ENCODE results near the gene GGT7. TPM values are rescaled to one million over a fixed set of nuclear protein-coding genes. Genes with fewer than 3 reads are reported as not detected.

GGT7 gene
- total and polyA plus RNA-seq, 4 donors, result 7.5 to 41.3 (median 24.7) TPM

DNA sequence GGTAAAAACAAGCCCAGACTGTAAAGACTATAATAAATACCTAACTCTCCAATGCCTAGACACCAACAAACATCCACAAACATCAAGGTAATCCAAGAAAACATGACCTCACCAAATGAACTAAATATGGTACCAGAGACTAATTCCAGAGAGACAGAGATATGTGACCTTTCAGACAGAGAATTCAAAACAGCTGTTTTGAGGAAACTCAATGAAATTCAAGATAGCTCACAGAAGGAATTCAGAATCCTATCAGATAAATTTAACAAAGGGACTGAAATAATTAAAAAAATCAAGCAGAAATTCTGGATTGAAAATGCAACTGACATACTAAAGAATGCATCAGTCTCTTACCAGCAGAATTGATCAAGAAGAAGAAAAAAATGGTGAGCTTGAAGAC is 73.8 kb downstream of the GGT7 start:
- no peaks in the 10 kb centered on the region for H3K27me3 ChIP-seq (ENCODE audit: control insufficient read depth in 1 of 2, insufficient read depth in 2 of 2, low read length in 1 of 2)
- no peak for DNase-seq
- ATAC-seq (ENCODE audit: low FRiP score), result no peak
- intact Hi-C loops (cut with DNase I), result no loop called here
- H3K36me3 ChIP-seq (ENCODE audit: control insufficient read depth in 1 of 2, insufficient read depth in 2 of 2, low read length in 1 of 2), result no peaks in the 10 kb centered on the region
- H3K9me3 ChIP-seq (ENCODE audit: control insufficient read depth, low read length), result no peaks in the 10 kb centered on the region
- H3K27ac ChIP-seq (ENCODE audit: low read depth in 1 of 2, low read length in 2 of 2), result no peak overlapping the region
- no peaks in the 10 kb centered on the region for H3K4me1 ChIP-seq (ENCODE audit: control insufficient read depth in 1 of 2, insufficient read depth in 2 of 2, low read length in 2 of 2)
- no peak overlapping the region for H3K4me3 ChIP-seq (ENCODE audit: low read length in 2 of 2)

DNA sequence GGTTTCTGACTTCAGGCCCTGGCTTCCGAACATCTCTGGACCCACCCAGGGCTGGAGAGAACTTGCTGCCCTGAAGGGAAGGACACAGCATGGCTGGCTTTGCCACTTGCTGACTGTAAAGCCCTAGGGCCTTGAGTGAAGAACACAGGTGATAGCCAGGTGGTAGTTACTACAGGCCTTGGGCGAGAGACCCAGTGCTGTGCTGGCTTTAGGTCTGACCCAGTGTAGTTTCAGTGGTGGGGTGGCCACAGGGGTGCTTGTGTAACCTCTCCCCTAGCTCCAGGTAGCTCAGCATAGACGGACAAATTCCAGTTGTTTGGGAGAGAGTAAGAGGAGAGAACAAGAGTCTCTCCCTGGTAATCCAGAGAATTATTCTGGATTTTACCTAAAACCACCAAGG is 74.3 kb downstream of the GGT7 start:
- ATAC-seq (ENCODE audit: low FRiP score), result no peak
- Histone ChIP-seq H3K4me3 (ENCODE audit: low read length in 2 of 2) (no peak overlapping the region), H3K27ac (ENCODE audit: low read depth in 1 of 2, low read length in 2 of 2) (no peak overlapping the region), H3K4me1 (ENCODE audit: control insufficient read depth in 1 of 2, insufficient read depth in 2 of 2, low read length in 2 of 2) (no peaks in the 10 kb centered on the region), H3K27me3 (ENCODE audit: control insufficient read depth in 1 of 2, insufficient read depth in 2 of 2, low read length in 1 of 2) (no peaks in the 10 kb centered on the region), H3K9me3 (ENCODE audit: control insufficient read depth, low read length) (no peaks in the 10 kb centered on the region), H3K36me3 (ENCODE audit: control insufficient read depth in 1 of 2, insufficient read depth in 2 of 2, low read length in 1 of 2) (no peaks in the 10 kb centered on the region)
- DNase-seq, result no peak
- intact Hi-C loops (cut with DNase I), result no loop called here
- 64 to 65% methylated on average over 3 of the region's 3 CpGs for WGBS, 2 donors

DNA sequence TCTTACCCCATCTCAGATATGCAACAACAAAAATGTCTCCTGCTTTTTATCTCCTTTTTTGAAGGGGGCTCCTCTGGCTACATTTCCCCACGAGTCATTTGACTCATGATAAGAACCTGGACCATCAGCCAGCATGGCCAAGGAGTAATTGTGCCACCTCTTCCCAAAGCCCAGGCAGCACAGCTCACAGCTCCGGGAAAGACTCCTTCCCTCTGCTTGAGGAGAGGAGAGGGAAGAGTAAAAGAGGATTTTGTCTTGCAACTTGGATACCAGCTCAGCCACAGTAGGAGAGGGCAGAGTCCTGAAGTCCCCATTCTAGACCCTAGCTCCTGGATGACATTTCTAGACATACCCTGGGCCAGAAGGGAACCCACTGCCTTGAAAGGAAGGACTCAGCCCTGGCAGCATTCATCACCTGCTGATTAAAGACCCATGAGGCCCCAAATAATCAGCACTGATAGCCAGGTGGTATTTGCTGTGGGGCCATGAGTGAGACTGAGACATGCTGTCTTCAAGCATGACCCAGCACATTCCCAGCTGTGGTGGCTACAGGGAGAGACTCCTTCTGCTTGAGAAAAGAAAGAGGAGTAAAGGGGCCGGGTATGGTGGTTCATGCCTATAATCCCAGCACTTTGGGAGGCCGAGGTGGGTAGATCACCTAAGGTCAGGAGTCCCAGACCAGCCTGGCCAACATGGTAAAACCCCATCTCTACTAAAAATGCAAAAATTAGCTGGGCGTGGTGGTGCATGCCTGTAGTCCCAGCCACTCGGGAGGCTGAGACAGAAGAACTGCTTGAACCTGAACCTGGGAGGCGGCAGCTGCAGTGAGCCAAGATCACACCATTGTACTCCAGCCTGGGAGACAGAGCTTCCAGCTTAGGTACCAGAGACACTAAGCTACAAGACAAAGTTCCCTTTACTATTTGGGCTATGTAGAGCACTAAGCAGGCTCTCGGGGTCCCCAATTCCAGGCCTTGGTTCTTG is 75.4 kb downstream of the GGT7 start:
- Histone ChIP-seq H3K4me1 (ENCODE audit: control insufficient read depth in 1 of 2, insufficient read depth in 2 of 2, low read length in 2 of 2) (no peaks in the 10 kb centered on the region), H3K4me3 (ENCODE audit: low read length in 2 of 2) (no peak overlapping the region), H3K9me3 (ENCODE audit: control insufficient read depth, low read length) (no peaks in the 10 kb centered on the region), H3K27me3 (ENCODE audit: control insufficient read depth in 1 of 2, insufficient read depth in 2 of 2, low read length in 1 of 2) (no peaks in the 10 kb centered on the region), H3K36me3 (ENCODE audit: control insufficient read depth in 1 of 2, insufficient read depth in 2 of 2, low read length in 1 of 2) (no peaks in the 10 kb centered on the region), H3K27ac (ENCODE audit: low read depth in 1 of 2, low read length in 2 of 2) (no peak overlapping the region)
- WGBS, 2 donors, result 83 to 84% methylated on average over 8 of the region's 8 CpGs
- ATAC-seq (ENCODE audit: low FRiP score) (no peak), DNase-seq (no peak)
- intact Hi-C loops (cut with DNase I), result no loop called here

Other genes starting within 250 kb of the GGT7 start
- gene PIGU, start 195.8 kb downstream of the GGT7 start, total RNA-seq, result 10 to 100 TPM; 10.1 to 11.0 TPM
- 10 to 100 TPM in 1 of 2 donors, 1 to 10 TPM in 1; 6.5 to 17.3 TPM for gene PIGU, start 195.8 kb downstream of the GGT7 start, polyA plus RNA-seq
- gene TP53INP2, start 168.5 kb downstream of the GGT7 start, total RNA-seq, result 10 to 100 TPM; 12.9 to 29.7 TPM
- gene TP53INP2, start 168.5 kb downstream of the GGT7 start, polyA plus RNA-seq, result 10 to 100 TPM; 11.3 to 28.3 TPM
- 10 to 100 TPM; 21.3 to 28.1 TPM for gene NCOA6, start 47.2 kb downstream of the GGT7 start, total RNA-seq
- 10 to 100 TPM; 10.2 to 13.4 TPM for gene NCOA6, start 47.2 kb downstream of the GGT7 start, polyA plus RNA-seq
- gene ACSS2, start 3.8 kb upstream of the GGT7 start, total RNA-seq, result 10 to 100 TPM; 64.8 to 87.4 TPM
- 10 to 100 TPM; 59.4 to 99.0 TPM for gene ACSS2, start 3.8 kb upstream of the GGT7 start, polyA plus RNA-seq
- 10 to 100 TPM; 22.9 to 24.3 TPM for gene GSS, start 83.0 kb upstream of the GGT7 start, total RNA-seq
- gene GSS, start 83.0 kb upstream of the GGT7 start, polyA plus RNA-seq, result 10 to 100 TPM; 12.9 to 31.5 TPM
- gene MYH7B, start 83.0 kb upstream of the GGT7 start, total RNA-seq, result under 1 TPM; 0.57 to 0.88 TPM
- gene MYH7B, start 83.0 kb upstream of the GGT7 start, polyA plus RNA-seq, result 1 to 10 TPM in 1 of 2 donors, under 1 TPM in 1; 0.13 to 4.6 TPM
- gene TRPC4AP, start 220.0 kb upstream of the GGT7 start, total RNA-seq, result 10 to 100 TPM; 53.4 to 58.3 TPM
- gene TRPC4AP, start 220.0 kb upstream of the GGT7 start, polyA plus RNA-seq, result 10 to 100 TPM; 18.8 to 56.2 TPM

Measured in aorta (tissue), 5 donors.